ENCODE results near the gene PTTG1IP2.
"Not testable (repeated sequence)": the region's sequence is repeated elsewhere in the genome, so short reads cannot be mapped to it uniquely, and the experiment has no call there.

PTTG1IP2 gene

GRCh38 chr7:90459888-90460287 lies 9.6 kb upstream of the PTTG1IP2 start:
- H3K27ac ChIP-seq, result no peak overlapping the region
- peak; percentile 32 for TF ChIP-seq CTCF (conservative IDR thresholded peaks at IDR 0.05)
- no peak for TF ChIP-seq ZFX (IDR thresholded peaks at IDR 0.05)

DNA sequence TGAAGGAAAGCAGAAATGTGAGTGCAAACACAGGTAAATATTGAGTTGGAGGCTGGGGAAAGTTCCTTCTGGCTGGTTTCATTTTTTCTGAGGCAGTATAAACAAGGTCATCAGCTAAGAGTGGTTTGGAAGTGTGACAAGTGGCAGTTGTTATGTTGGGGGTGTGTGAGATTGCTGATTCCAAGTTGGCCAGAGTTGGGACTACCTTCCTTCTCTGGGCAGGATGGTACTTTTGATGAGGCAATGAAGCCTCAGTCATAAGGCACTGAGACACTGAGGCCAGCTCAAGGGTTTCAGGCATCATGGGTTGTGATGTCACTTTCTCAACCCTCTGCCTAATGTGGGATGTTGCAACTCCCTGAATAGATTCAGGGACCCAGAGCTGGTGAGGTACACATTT lies 8.2 kb upstream of the PTTG1IP2 start:
- H3K27ac ChIP-seq, result peak overlapping the region; percentile 11; the same call in 1 of the 2 replicates
- no peak for TF ChIP-seq ZFX (IDR thresholded peaks at IDR 0.05)
- no peak for TF ChIP-seq CTCF (conservative IDR thresholded peaks at IDR 0.05)

DNA sequence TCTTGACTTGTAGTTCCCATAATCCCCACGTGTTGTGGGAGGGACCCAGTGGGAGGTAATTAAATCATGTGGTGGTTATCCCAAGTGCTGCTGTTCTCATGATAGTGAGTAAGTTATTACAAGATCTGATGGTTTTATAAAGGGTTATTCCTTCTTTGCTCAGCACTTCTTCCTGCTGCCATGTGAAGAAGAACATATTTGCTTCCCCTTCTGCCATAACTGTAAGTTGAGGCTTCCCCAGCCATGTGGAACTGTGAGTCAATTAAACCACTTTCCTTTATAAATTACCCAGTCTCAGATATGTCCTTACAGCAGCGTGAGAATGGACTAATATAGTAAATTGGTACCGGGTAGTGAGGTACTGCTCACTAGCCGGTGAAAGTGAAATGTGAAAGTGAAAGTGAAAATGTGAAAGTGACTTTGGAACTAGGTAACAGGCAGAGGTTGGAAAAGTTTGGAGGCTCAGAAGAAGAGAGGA lies 6.2 kb upstream of the PTTG1IP2 start:
- H3K27ac ChIP-seq, result not testable (repeated sequence)

DNA sequence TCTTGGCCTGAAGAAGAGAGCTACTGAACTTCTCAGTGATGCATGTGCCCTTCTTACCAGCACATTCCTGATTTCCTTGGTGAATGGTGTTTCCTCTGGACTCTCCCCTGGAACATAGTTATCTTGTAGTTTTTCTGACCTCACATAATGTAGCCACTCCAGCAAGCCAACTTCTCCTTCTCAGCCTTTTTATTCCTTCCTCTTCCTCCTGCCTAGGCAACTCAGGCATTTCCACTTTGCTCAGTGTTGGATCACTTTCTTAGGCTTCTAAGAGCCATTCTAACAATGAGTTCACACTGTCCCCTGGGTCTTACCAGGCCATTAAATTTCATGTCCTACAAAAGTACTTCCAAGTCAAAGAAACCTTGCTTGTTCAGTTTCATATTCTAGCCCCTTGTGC lies 3.6 kb upstream of the PTTG1IP2 start:
- no peak for TF ChIP-seq CTCF (conservative IDR thresholded peaks at IDR 0.05)
- no peak for TF ChIP-seq ZFX (IDR thresholded peaks at IDR 0.05)
- no peak overlapping the region for H3K27ac ChIP-seq

GRCh38 chr7:90472805-90473540 lies 3.5 kb downstream of the PTTG1IP2 start:
- H3K27ac ChIP-seq, result no peak overlapping the region
- TF ChIP-seq CTCF (conservative IDR thresholded peaks at IDR 0.05), result no peak
- TF ChIP-seq ZFX (IDR thresholded peaks at IDR 0.05), result no peak

GRCh38 chr7:90473814-90474213 lies 4.4 kb downstream of the PTTG1IP2 start:
- TF ChIP-seq ZFX (IDR thresholded peaks at IDR 0.05) (no peak), CTCF (conservative IDR thresholded peaks at IDR 0.05) (no peak)
- no peak overlapping the region for H3K27ac ChIP-seq

DNA sequence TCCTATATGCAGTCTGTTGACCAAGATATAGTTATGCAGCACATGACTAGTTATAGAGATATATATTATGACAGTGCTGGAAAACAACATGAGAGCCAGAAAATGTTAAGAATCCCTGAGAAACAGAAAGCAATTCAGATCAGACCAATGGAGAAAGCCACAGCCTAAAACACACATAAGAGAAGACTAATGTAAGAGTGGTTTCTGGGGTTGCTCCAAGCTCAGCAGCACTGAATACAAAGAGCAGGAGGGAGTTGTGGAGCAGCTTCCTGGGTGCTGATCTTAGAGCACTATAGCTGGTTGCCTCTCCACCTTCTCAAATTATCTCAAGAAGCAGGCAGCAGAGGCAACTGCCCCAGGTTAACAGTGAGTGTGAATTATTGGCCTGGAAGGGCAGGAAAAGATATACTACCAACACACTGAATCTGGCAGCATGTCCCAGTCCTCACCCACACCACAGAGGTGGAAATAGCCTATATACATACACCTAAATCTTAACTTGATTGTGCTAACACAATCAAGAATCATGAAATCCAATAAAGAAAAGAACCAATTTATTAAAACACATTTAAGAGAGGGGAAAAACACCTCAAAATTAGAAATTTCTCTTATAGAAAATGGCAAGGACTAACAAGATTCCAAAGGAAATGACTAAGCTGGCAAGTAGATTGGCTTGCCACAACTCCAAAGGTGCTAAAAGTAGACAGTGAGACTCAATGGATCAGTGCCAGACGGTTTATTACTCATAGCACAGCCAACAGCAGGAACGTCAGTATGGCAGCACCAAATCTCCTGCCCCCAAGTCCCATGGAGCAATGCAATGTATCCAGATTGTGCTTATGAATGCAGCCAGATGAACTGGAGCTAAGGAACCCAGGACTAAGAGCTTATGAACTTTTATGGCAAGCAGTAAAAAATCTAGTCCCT lies 5.1 kb downstream of the PTTG1IP2 start:
- H3K27ac ChIP-seq, result no peak overlapping the region
- TF ChIP-seq ZFX (IDR thresholded peaks at IDR 0.05) (no peak), CTCF (conservative IDR thresholded peaks at IDR 0.05) (no peak)

Data from C4-2B (cell line).